HCT116 (cell line): Measurements from ENCODE around the gene TTC17. TPM values are rescaled to one million over a fixed set of nuclear protein-coding genes. Genes with fewer than 3 reads are reported as not detected.

Experiments
- ATAC-seq: fragments of 200-7000 bp; cut with Tn5 transposase; 2 replicates; pipeline ENCODE4 v1.9.1; 2020; ENCODE audit warnings: mild to moderate bottlenecking, moderate library complexity
- BruUV-seq: library from RNA; stranded (reverse); fragments of 400-500 nt; replicated peaks from 2 replicates; lab custom pipeline; 2021; lab: Mats Ljungman, UMichigan
- CTCF ChIA-PET: fragments of 300-600 bp; sonication (Branson Sonifier 250); formaldehyde crosslinking; loops from one replicate; lab custom pipeline; 2021; ENCODE audit warnings: antibody characterized with exemption; lab: Charles Lee
- POLR2A ChIA-PET: fragments of 300-600, 350-600 bp; sonication (Branson Sonifier 250); formaldehyde crosslinking; loops from one replicate; lab custom pipeline; 2021; ENCODE audit warnings: antibody characterized with exemption; lab: Charles Lee
- RAD21 ChIA-PET, 2 experiments: fragments of 300-600 bp; sonication (Branson Sonifier 250); formaldehyde crosslinking; loops; one replicate each; lab custom pipeline; 2023; ENCODE audit warnings: low total read pairs in 2 of 2; ENCODE audit not compliant: uncharacterized antibody in 2 of 2, unreplicated experiment in 2 of 2, low non-redundant PET in 1 of 2; lab: Charles Lee
- DNase-seq: peaks from one replicate; pipeline ENCODE4 v3.0.0-alpha.2; 2010; ENCODE audit warnings: low read depth, low spot score
- H2AFZ ChIP-seq: fragments of 200-600 bp; shearing (Covaris generic), sonication (generic); 2 replicates; pipeline ENCODE4 v1.6.1; 2017; ENCODE audit warnings: low read depth, mixed run types, mixed read lengths, antibody characterized with exemption, low read length; ENCODE audit not compliant: poor library complexity, severe bottlenecking
- H3K27ac ChIP-seq: 2 replicates; pipeline ENCODE4 v1.5.1; 2012; ENCODE audit warnings: low read depth, low read length
- H3K27me3 ChIP-seq: fragments of 200-600 bp; sonication (generic); 2 replicates; pipeline ENCODE4 v1.6.1; 2016; ENCODE audit warnings: mixed run types, low read length, mixed read lengths; ENCODE audit not compliant: insufficient read depth
- H3K36me3 ChIP-seq, 2 experiments: fragments of 200-500 bp in 1 of 2; fragments of 200-600 bp in 1 of 2; sonication (Bioruptor generic) in 1 of 2; sonication (generic) in 1 of 2; 2 replicates each; pipeline versions ENCODE4 v1.5.1 to v1.6.1; 2014 to 2016; ENCODE audit warnings: low read length in 2 of 2, inconsistent platforms in 1 of 2, mixed read lengths in 1 of 2, mixed run types in 1 of 2; ENCODE audit not compliant: insufficient read depth in 2 of 2, control insufficient read depth in 1 of 2
- H3K4me1 ChIP-seq, 2 experiments: fragments of 200-600 bp in 1 of 2; sonication (generic) in 1 of 2; 2 replicates each; pipeline versions ENCODE4 v1.5.1 to v1.6.1; 2012 to 2017; ENCODE audit warnings: low read length in 2 of 2, inconsistent platforms in 1 of 2, mild to moderate bottlenecking in 1 of 2, mixed read lengths in 1 of 2, mixed run types in 1 of 2, moderate library complexity in 1 of 2; ENCODE audit not compliant: insufficient read depth in 2 of 2, control insufficient read depth in 1 of 2
- H3K4me2 ChIP-seq: fragments of 200-600 bp; sonication (generic); 2 replicates; pipeline ENCODE4 v1.6.1; 2017; ENCODE audit warnings: mixed run types, low read length, mixed read lengths
- H3K4me3 ChIP-seq, 2 experiments: fragments of 200-600 bp in 1 of 2; sonication (generic) in 1 of 2; replicated peaks in 1 of 2; 2 replicates each; pipeline ENCODE4 v1.5.1; 2011 to 2016; ENCODE audit warnings: low read length in 2 of 2, control low read depth in 1 of 2, low read depth in 1 of 2, mild to moderate bottlenecking in 1 of 2, mixed read lengths in 1 of 2, mixed run types in 1 of 2
- H3K79me2 ChIP-seq: fragments of 200-600 bp; sonication (generic); 2 replicates; pipeline ENCODE4 v1.6.1; 2017; ENCODE audit warnings: mild to moderate bottlenecking, mixed run types, low read length, moderate library complexity, mixed read lengths; ENCODE audit not compliant: insufficient read depth
- H3K9ac ChIP-seq: fragments of 200-600 bp; sonication (generic); 2 replicates; pipeline ENCODE4 v1.6.1; 2016; ENCODE audit warnings: low read length, mixed read lengths
- H3K9me2 ChIP-seq: fragments of 200-600 bp; sonication (generic), shearing (Covaris generic); 2 replicates; pipeline ENCODE4 v1.6.1; 2017; ENCODE audit warnings: mixed run types, mild to moderate bottlenecking, moderate library complexity; ENCODE audit not compliant: insufficient read depth
- H3K9me3 ChIP-seq, 2 experiments: fragments of 200-500 bp in 1 of 2; fragments of 200-600 bp in 1 of 2; sonication (Bioruptor generic) in 1 of 2; sonication (generic) in 1 of 2; 2 replicates each; pipeline ENCODE4 v1.6.1; 2014 to 2017; ENCODE audit warnings: low read length in 2 of 2, mixed read lengths in 2 of 2, inconsistent platforms in 1 of 2, low read depth in 1 of 2, mild to moderate bottlenecking in 1 of 2, mixed run types in 1 of 2, moderate library complexity in 1 of 2; ENCODE audit not compliant: control insufficient read depth in 1 of 2, insufficient read depth in 1 of 2
- H4K20me1 ChIP-seq: fragments of 200-600 bp; sonication (generic), shearing (Covaris generic); 2 replicates; pipeline ENCODE4 v1.6.1; 2017; ENCODE audit warnings: mixed run types, mild to moderate bottlenecking, moderate library complexity; ENCODE audit not compliant: insufficient read depth
- ATF3 ChIP-seq: IDR thresholded peaks from 2 replicates; pipeline ENCODE4 v1.6.1; 2012
- CEBPB ChIP-seq: IDR thresholded peaks from 2 replicates; pipeline ENCODE4 v1.6.1; 2012; ENCODE audit warnings: low read depth
- EGR1 ChIP-seq: IDR thresholded peaks from 2 replicates; pipeline ENCODE4 v1.6.1; 2012; ENCODE audit warnings: low read depth
- EZH2 ChIP-seq: fragments of 200-600 bp; sonication (generic); IDR thresholded peaks from 2 replicates; pipeline ENCODE4 v1.6.1; 2017; ENCODE audit warnings: antibody characterized with exemption, mixed run types
- EZH2phosphoT487 ChIP-seq: fragments of 200-600 bp; IDR thresholded peaks from 2 replicates; pipeline ENCODE4 v1.6.1; 2018; ENCODE audit warnings: antibody characterized with exemption, borderline replicate concordance
- JUND ChIP-seq: IDR thresholded peaks from 2 replicates; pipeline ENCODE4 v1.6.1; 2012
- SIN3A ChIP-seq: IDR thresholded peaks from 2 replicates; pipeline ENCODE4 v1.6.1; 2012; ENCODE audit warnings: low read depth
- SP1 ChIP-seq: IDR thresholded peaks from 2 replicates; pipeline ENCODE4 v1.6.1; 2012; ENCODE audit warnings: low read depth
- TCF7L2 ChIP-seq: IDR thresholded peaks from 2 replicates; pipeline ENCODE4 v1.7.0; 2011; ENCODE audit warnings: borderline replicate concordance, inconsistent platforms; ENCODE audit not compliant: insufficient read depth, insufficient read length; ENCODE audit errors: extremely low read depth
- YY1 ChIP-seq: IDR thresholded peaks from 2 replicates; pipeline ENCODE4 v1.6.1; 2011; ENCODE audit warnings: low read length, low read depth, moderate library complexity, mild to moderate bottlenecking; ENCODE audit not compliant: insufficient replicate concordance; ENCODE audit errors: extremely low read depth
- ZFX ChIP-seq: fragments of 450-650 bp; IDR thresholded peaks from 2 replicates; pipeline ENCODE4 v1.6.1; 2017
- ZNF274 ChIP-seq: fragments of 200-500 bp; sonication (Bioruptor generic); IDR thresholded peaks from 2 replicates; pipeline ENCODE4 v1.6.1; 2014; ENCODE audit warnings: mild to moderate bottlenecking, low read depth, low read length, inconsistent platforms
- intact Hi-C: fragments of 100-400 bp; cut with micrococcal nuclease; formaldehyde crosslinking; loops from 2 replicates; pipeline ENCODE4 v1.10.0; 2022
- total RNA-seq: library from RNA; stranded (reverse); gene quantifications from one replicate; pipeline ENCODE4 v1.2.1, GENCODE V29; 2021; ENCODE audit not compliant: unreplicated experiment

The TTC17 gene
- total RNA-seq, 1 experiment from 2014 or later: 51.6 TPM

- TF ChIP-seq JUND (no peak), EZH2 (no peak), ATF3 (no peak), ZNF274 (no peak), SIN3A (no peak), ZFX (no peak), EGR1 (no peak), TCF7L2 (no peak), CEBPB (no peak), EZH2phosphoT487 (no peak), YY1 (no peak), SP1 (no peak)
- Histone ChIP-seq H3K79me2 (peaks cover 97% of the 10 kb centered on the region), H3K4me3 (no peak overlapping the region), H3K9me2 (no peaks in the 10 kb centered on the region), H3K27ac (no peak overlapping the region), H2AFZ (no peak overlapping the region), H3K9ac (no peak overlapping the region), H3K36me3 (no peaks in the 10 kb centered on the region), H3K4me2 (no peak overlapping the region), H3K9me3 (no peaks in the 10 kb centered on the region), H3K4me1 (no peaks in the 10 kb centered on the region), H3K27me3 (no peaks in the 10 kb centered on the region), H4K20me1 (peaks cover 8% of the 10 kb centered on the region; the same call in 1 of the 2 replicates)
- ATAC-seq (no peak), DNase-seq (no peak)
- RAD21 ChIA-PET: no interaction called here
- intact Hi-C loops: no loop called here
- CTCF ChIA-PET: no interaction called here
- POLR2A ChIA-PET: interaction anchor here (0.7 kb wide), 1 partner anchor 9 kb away, joined by 3 read pairs; the partner anchor contains the start of gene TTC17
- BruUV-seq: no TSS peak
These were observed 8.9 kb downstream of the TTC17 start for GRCh38 chr11:43367382-43368178.
